ENCODE results near the gene CD33. TPM values are rescaled to one million over a fixed set of nuclear protein-coding genes. Genes with fewer than 3 reads are reported as not detected.

The CD33 gene
- total RNA-seq, 1 experiment from 2014 or later: 2.2 TPM

- no peaks in the 10 kb centered on the region for H3K36me3 ChIP-seq (ENCODE audit: low read depth, low read length)
- H3F3A ChIP-seq (ENCODE audit: low read length, unreplicated experiment): no peaks in the 10 kb centered on the region
- H3K27ac ChIP-seq (ENCODE audit: low read length): no peak overlapping the region
- BruUV-seq (replicated peaks): no TSS peak
- peaks cover 78% of the 10 kb centered on the region for H3K27me3 ChIP-seq (ENCODE audit: low read length)
- H3K9me3 ChIP-seq (ENCODE audit: low read length): no peaks in the 10 kb centered on the region
- no peaks in the 10 kb centered on the region for H3K4me1 ChIP-seq (ENCODE audit: insufficient read depth, low read length)
- H3K9ac ChIP-seq (ENCODE audit: low read length): no peak overlapping the region
- H3K4me3 ChIP-seq (ENCODE audit: low read length): no peak overlapping the region
- TF ChIP-seq EZH2phosphoT487 (IDR thresholded peaks at IDR 0.05; ENCODE audit: borderline replicate concordance, low read length) (no peak), EZH2 (IDR thresholded peaks at IDR 0.05; ENCODE audit: low read length, unreplicated experiment) (no peak), CTCF (conservative IDR thresholded peaks at IDR 0.05; ENCODE audit: low read depth, low read length) (no peak)
- no peaks in the 10 kb centered on the region for H3K79me2 ChIP-seq (ENCODE audit: low read length)
- no peaks in the 10 kb centered on the region for H4K20me1 ChIP-seq (ENCODE audit: low read length)
- H2AFZ ChIP-seq (ENCODE audit: low read length): no peak overlapping the region
- DNase-seq: no peak
- H3K4me2 ChIP-seq (ENCODE audit: low read length): no peak overlapping the region
- intact Hi-C loops (cut with micrococcal nuclease): no loop called here
- no peak for ATAC-seq
- no peaks in the 10 kb centered on the region for H3K9me2 ChIP-seq (replicated peaks; ENCODE audit: low read length)
- POLR2A ChIA-PET (ENCODE audit: unreplicated experiment): no interaction called here
- CTCF ChIA-PET: no interaction called here
These were observed 29.6 kb upstream of the CD33 start for GRCh38 chr19:51195316-51195586.

- H2AFZ ChIP-seq (ENCODE audit: low read length): no peak overlapping the region
- H3K4me1 ChIP-seq (ENCODE audit: insufficient read depth, low read length): no peaks in the 10 kb centered on the region
- POLR2A ChIA-PET (ENCODE audit: unreplicated experiment): no interaction called here
- intact Hi-C loops (cut with micrococcal nuclease): no loop called here
- BruUV-seq (replicated peaks): no TSS peak
- no peak overlapping the region for H3K4me3 ChIP-seq (ENCODE audit: low read length)
- no peak overlapping the region for H3K27ac ChIP-seq (ENCODE audit: low read length)
- ATAC-seq (no peak), DNase-seq (no peak)
- H3K4me2 ChIP-seq (ENCODE audit: low read length): no peak overlapping the region
- TF ChIP-seq CTCF (conservative IDR thresholded peaks at IDR 0.05; ENCODE audit: low read depth, low read length): no peak
- TF ChIP-seq EZH2phosphoT487 (IDR thresholded peaks at IDR 0.05; ENCODE audit: borderline replicate concordance, low read length): no peak
- TF ChIP-seq EZH2 (IDR thresholded peaks at IDR 0.05; ENCODE audit: low read length, unreplicated experiment): no peak
- H3K27me3 ChIP-seq (ENCODE audit: low read length): peaks cover 76% of the 10 kb centered on the region
- no peak overlapping the region for H3K9ac ChIP-seq (ENCODE audit: low read length)
- CTCF ChIA-PET: no interaction called here
- no peaks in the 10 kb centered on the region for H3K36me3 ChIP-seq (ENCODE audit: low read depth, low read length)
- H3K9me3 ChIP-seq (ENCODE audit: low read length): no peaks in the 10 kb centered on the region
- H3K9me2 ChIP-seq (replicated peaks; ENCODE audit: low read length): no peaks in the 10 kb centered on the region
- no peaks in the 10 kb centered on the region for H3K79me2 ChIP-seq (ENCODE audit: low read length)
- H3F3A ChIP-seq (ENCODE audit: low read length, unreplicated experiment): no peaks in the 10 kb centered on the region
- no peaks in the 10 kb centered on the region for H4K20me1 ChIP-seq (ENCODE audit: low read length)
These were observed 29.3 kb upstream of the CD33 start for GRCh38 chr19:51195616-51196015.

GRCh38 chr19:51196181-51196580 lies 28.7 kb upstream of the CD33 start:
- Histone ChIP-seq H3K4me1 (ENCODE audit: insufficient read depth, low read length) (no peaks in the 10 kb centered on the region), H4K20me1 (ENCODE audit: low read length) (no peaks in the 10 kb centered on the region), H3K36me3 (ENCODE audit: low read depth, low read length) (no peaks in the 10 kb centered on the region), H2AFZ (ENCODE audit: low read length) (no peak overlapping the region), H3K4me3 (ENCODE audit: low read length) (no peak overlapping the region), H3K9ac (ENCODE audit: low read length) (no peak overlapping the region), H3K27me3 (ENCODE audit: low read length) (peaks cover 74% of the 10 kb centered on the region), H3K79me2 (ENCODE audit: low read length) (no peaks in the 10 kb centered on the region), H3K4me2 (ENCODE audit: low read length) (no peak overlapping the region), H3K27ac (ENCODE audit: low read length) (no peak overlapping the region), H3F3A (ENCODE audit: low read length, unreplicated experiment) (no peaks in the 10 kb centered on the region), H3K9me3 (ENCODE audit: low read length) (no peaks in the 10 kb centered on the region), H3K9me2 (replicated peaks; ENCODE audit: low read length) (no peaks in the 10 kb centered on the region)
- POLR2A ChIA-PET (ENCODE audit: unreplicated experiment): no interaction called here
- CTCF ChIA-PET: no interaction called here
- no TSS peak for BruUV-seq (replicated peaks)
- no peak for TF ChIP-seq EZH2phosphoT487 (IDR thresholded peaks at IDR 0.05; ENCODE audit: borderline replicate concordance, low read length)
- DNase-seq: no peak
- ATAC-seq: no peak
- intact Hi-C loops (cut with micrococcal nuclease): no loop called here

All from PC-3 (cell line).